Activated CD8-positive, alpha-beta T cell treated with anti-CD3 and anti-CD28 coated beads, Interleukin-2, amount 10 ng/mL, durations not matched to agents 7 days and 5 days (primary cell): Measurements from ENCODE around the gene APBA1. TPM values are rescaled to one million over a fixed set of nuclear protein-coding genes. Genes with fewer than 3 reads are reported as not detected.

Experiments used
- ATAC-seq: fragments of 150-1000 bp; cut with Tn5 transposase; one replicate; pipeline ENCODE4 v1.10.0; 2021; ENCODE audit warnings: moderate library complexity
- CTCF ChIA-PET: fragments of 350-600 bp; sonication (Branson Sonifier 250); formaldehyde crosslinking; loops from one replicate; lab custom pipeline; 2021; ENCODE audit warnings: antibody characterized with exemption; lab: Charles Lee
- POLR2A ChIA-PET: fragments of 350-600 bp; sonication (Branson Sonifier 250); formaldehyde crosslinking; loops from one replicate; lab custom pipeline; 2021; ENCODE audit warnings: antibody characterized with exemption; lab: Charles Lee
- DNase-seq: peaks from one replicate; pipeline ENCODE4 v3.0.0-alpha.2; 2020
- H3K27ac Mint-ChIP-seq: one replicate; pipeline ENCODE4 v1.8.0; 2021; ENCODE audit warnings: mild to moderate bottlenecking, mixed read lengths
- H3K27me3 Mint-ChIP-seq: one replicate; pipeline ENCODE4 v1.8.0; 2021; ENCODE audit warnings: low read depth, mixed read lengths
- H3K36me3 Mint-ChIP-seq: one replicate; pipeline ENCODE4 v1.8.0; 2021; ENCODE audit warnings: low read depth, mixed read lengths
- H3K4me1 Mint-ChIP-seq: one replicate; pipeline ENCODE4 v1.8.0; 2021; ENCODE audit warnings: low read depth, mixed read lengths
- H3K4me3 Mint-ChIP-seq: one replicate; pipeline ENCODE4 v1.8.0; 2021; ENCODE audit warnings: mild to moderate bottlenecking, mixed read lengths
- H3K9me3 Mint-ChIP-seq: one replicate; pipeline ENCODE4 v1.8.0; 2022; ENCODE audit warnings: mixed read lengths; ENCODE audit not compliant: insufficient read depth
- total RNA-seq, 2 experiments: library from RNA; stranded (reverse); gene quantifications; one replicate each; pipeline ENCODE4 v1.2.3, GENCODE V29; 2021

Gene APBA1
- total RNA-seq, 2 experiments from 2014 or later, result 0.13 TPM

DNA sequence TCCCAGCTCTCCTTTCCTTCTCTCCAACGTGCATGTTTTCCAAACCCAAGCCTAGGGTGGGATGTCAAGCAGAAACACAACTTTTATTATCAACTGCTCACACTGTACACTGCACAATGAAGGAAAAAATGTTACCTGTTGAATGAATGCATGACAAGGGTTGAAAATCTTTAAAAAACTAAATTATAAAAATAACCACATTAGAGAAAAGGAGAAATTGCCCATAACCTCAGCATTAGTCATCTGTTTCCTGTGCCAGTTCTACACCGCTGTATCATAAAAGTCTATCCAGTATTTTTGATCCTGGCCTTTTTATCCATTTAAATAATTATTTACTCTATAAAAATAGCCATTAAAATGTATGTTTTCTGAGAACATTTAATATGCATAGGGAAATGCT is 101.1 kb downstream of the APBA1 start:
- H3K4me3 Mint-ChIP-seq, result no peak overlapping the region
- no peaks in the 10 kb centered on the region for H3K9me3 Mint-ChIP-seq
- CTCF ChIA-PET, result no interaction called here
- H3K27ac Mint-ChIP-seq, result no peak overlapping the region
- no peaks in the 10 kb centered on the region for H3K4me1 Mint-ChIP-seq
- DNase-seq (no peak), ATAC-seq (no peak)
- H3K36me3 Mint-ChIP-seq, result no peaks in the 10 kb centered on the region
- POLR2A ChIA-PET, result no interaction called here
- H3K27me3 Mint-ChIP-seq, result no peaks in the 10 kb centered on the region

DNA sequence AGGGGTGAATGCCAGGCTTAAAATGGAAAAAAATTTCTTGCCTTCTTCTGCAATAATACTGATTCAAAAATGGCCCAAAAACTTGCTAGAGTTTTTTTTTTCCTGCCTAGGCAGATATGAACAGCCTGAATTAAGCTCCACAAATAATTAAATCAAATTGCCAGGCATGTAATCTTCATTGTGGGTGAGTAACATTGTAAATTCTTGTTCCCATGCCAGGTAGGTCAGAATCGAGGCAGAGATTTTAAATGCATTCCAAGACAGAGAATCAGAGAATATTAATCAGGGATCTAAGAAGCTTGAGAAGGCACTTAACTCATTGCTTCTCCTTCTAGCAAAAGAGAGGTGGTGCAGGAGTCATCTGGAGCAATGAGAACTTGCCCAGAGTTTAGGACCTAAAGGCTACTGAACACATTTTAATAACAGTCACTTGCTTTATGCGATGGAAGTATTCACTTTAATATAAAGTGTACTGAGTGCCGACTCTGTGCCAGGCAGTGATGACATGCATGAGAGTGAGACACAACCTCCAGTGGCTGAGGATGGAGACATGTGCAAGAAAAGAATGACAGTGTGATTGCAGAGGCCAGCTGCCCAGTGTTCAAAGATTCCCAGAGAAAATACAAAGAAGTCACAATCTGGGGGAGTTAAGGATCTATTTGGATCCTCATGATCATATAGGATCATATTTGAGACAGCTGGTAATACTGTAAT is 102.3 kb downstream of the APBA1 start:
- Mint-ChIP-seq H3K27ac (no peak overlapping the region), H3K4me1 (no peaks in the 10 kb centered on the region), H3K27me3 (peaks cover 2% of the 10 kb centered on the region), H3K36me3 (no peaks in the 10 kb centered on the region), H3K9me3 (no peaks in the 10 kb centered on the region), H3K4me3 (no peak overlapping the region)
- ChIA-PET POLR2A (no interaction called here), CTCF (no interaction called here)
- ATAC-seq (no peak), DNase-seq (no peak)

DNA sequence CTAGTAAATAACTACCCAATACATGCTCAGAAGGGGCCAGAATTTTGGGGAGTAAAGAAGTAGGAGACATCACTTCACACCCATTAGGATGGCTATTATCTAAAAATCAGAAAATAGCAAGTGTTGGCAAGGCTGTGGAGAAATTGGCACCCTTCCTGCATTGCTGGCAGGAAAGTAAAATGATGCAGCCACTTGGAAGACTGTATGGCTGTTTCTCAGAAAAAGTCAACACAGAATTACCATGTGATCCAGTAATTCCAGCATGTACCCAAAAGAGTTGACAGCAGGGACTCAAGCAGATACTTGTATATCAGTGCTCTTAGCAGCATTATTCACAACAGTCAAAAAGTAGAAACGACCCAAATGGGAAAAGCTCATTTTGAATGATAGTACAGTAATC is 107.6 kb downstream of the APBA1 start:
- POLR2A ChIA-PET, result no interaction called here
- H3K9me3 Mint-ChIP-seq, result no peaks in the 10 kb centered on the region
- ATAC-seq, result no peak

DNA sequence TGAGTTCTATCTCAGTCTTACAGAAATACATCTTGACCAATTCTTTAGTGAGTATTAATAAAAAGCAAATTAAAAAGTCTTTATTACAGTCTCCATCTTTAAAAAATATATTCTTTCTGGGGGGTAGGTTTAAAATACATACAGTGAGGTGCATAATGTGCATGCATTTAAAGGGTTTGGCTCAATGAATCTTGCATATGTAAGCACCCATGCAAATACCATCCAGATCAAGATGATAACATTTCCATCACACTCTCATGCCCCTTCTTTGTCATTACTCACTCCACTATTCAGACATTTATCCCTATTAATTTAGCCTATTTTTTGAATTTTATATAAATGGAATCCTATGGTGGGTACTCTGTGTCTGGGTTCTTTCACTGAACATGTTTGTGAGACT is 113.0 kb downstream of the APBA1 start:
- Mint-ChIP-seq H3K9me3 (no peaks in the 10 kb centered on the region), H3K4me3 (no peak overlapping the region), H3K27me3 (peaks cover 9% of the 10 kb centered on the region), H3K27ac (no peak overlapping the region), H3K36me3 (no peaks in the 10 kb centered on the region), H3K4me1 (no peaks in the 10 kb centered on the region)
- POLR2A ChIA-PET, result no interaction called here
- CTCF ChIA-PET, result no interaction called here
- ATAC-seq, result no peak
- DNase-seq, result no peak

More for the DNA sequence above, 107.6 kb downstream of the APBA1 start:
- Mint-ChIP-seq H3K27ac (no peak overlapping the region), H3K36me3 (no peaks in the 10 kb centered on the region), H3K4me3 (no peak overlapping the region), H3K27me3 (peaks cover 2% of the 10 kb centered on the region), H3K4me1 (no peaks in the 10 kb centered on the region)
- CTCF ChIA-PET, result no interaction called here
- no peak for DNase-seq

DNA sequence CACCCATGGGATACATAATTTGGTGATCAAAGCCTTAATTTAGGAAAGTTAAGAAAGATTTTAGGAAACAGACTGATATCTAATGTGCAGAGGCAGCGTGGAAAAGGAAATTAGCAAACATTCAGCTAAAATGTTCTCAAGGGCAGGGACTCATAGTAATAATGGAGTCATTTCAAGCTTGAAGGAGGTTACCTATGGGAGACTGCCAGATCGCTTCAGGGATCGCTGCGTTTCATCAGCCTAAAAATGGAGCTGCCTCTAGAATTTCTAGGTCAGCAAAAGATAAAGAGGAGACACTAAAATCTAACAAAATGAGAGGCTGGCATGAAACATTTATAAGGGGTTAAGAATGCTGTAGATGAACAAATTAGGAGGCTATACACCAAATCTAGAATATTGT is 115.5 kb downstream of the APBA1 start:
- H3K4me3 Mint-ChIP-seq, result no peak overlapping the region
- H3K4me1 Mint-ChIP-seq, result no peaks in the 10 kb centered on the region
- no peak overlapping the region for H3K27ac Mint-ChIP-seq
- DNase-seq (no peak), ATAC-seq (no peak)
- CTCF ChIA-PET, result no interaction called here
- H3K9me3 Mint-ChIP-seq, result no peaks in the 10 kb centered on the region
- peaks cover 12% of the 10 kb centered on the region for H3K27me3 Mint-ChIP-seq
- no peaks in the 10 kb centered on the region for H3K36me3 Mint-ChIP-seq
- POLR2A ChIA-PET, result interaction anchor here (0.6 kb wide), 1 partner anchor 32 kb away, joined by 3 read pairs; no protein-coding TSS in a partner anchor

- ChIA-PET CTCF (interaction anchor here (2.1 kb wide), 1 partner anchor 134 kb away, joined by 9 read pairs; no protein-coding TSS in a partner anchor), POLR2A (no interaction called here)
- DNase-seq (no peak), ATAC-seq (no peak)
- Mint-ChIP-seq H3K27ac (no peak overlapping the region), H3K4me1 (no peaks in the 10 kb centered on the region), H3K9me3 (no peaks in the 10 kb centered on the region), H3K27me3 (peaks cover 12% of the 10 kb centered on the region), H3K4me3 (no peak overlapping the region), H3K36me3 (no peaks in the 10 kb centered on the region)
Measured at GRCh38 chr9:69555802-69556201, 116.4 kb downstream of the APBA1 start.

- POLR2A ChIA-PET, result no interaction called here
- H3K27ac Mint-ChIP-seq, result no peak overlapping the region
- no peaks in the 10 kb centered on the region for H3K4me1 Mint-ChIP-seq
Measured at GRCh38 chr9:69554945-69555344, 117.2 kb downstream of the APBA1 start.

DNA sequence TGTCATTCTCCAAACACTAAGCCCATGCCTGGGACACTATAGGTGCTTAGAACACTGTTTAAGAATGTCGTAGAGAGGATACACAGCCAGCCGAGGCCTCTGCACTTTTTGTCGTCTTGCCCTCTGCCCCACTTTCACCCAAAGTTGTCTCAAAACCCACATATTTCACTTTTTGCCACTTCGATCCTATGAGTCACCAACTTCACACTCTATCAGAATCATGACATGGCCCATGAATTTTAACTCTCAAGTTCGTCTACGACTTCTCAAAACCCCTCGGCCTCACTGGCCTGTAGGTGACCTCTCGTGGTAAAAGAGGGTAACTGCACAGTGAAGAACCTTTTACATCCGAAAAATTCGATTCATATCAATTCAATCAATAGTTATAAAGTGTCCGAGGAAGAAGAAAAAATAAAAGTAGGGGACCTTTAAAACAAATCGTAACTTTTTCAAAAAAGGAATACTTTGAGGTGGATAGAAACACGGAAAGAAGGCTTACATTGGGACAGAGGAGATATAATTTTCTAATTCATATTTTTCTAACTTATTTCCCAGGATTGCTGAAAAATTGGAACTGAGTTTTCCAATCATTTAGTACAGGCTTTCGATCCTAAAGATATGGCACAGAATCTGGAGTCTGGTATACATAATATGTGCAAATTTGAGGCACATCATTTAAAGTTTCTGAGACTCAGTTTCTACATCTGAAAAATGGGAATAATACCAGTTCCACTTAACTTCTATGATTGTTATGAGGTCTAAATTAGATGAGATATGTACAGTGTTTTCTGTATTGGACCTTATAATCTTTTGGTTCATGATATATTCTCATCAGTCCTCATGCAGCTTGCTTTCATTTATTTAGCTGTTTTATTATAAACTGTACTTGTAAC is 122.6 kb downstream of the APBA1 start:
- ATAC-seq, result no peak
- H3K9me3 Mint-ChIP-seq, result no peaks in the 10 kb centered on the region
- CTCF ChIA-PET, result interaction anchor here (1.7 to 2.3 kb wide), 2 partner anchors 127 kb away, joined by 10 to 12 read pairs; no protein-coding TSS in a partner anchor

More at GRCh38 chr9:69554945-69555344, 117.2 kb downstream of the APBA1 start:
- no peaks in the 10 kb centered on the region for H3K36me3 Mint-ChIP-seq
- H3K4me3 Mint-ChIP-seq, result no peak overlapping the region
- H3K27me3 Mint-ChIP-seq, result peaks cover 12% of the 10 kb centered on the region
- DNase-seq (no peak), ATAC-seq (no peak)
- H3K9me3 Mint-ChIP-seq, result no peaks in the 10 kb centered on the region
- CTCF ChIA-PET, result interaction anchor here (2.1 kb wide), 1 partner anchor 133 kb away, joined by 9 read pairs; no protein-coding TSS in a partner anchor

GRCh38 chr9:69548681-69549080 is 123.5 kb downstream of the APBA1 start:
- ChIA-PET CTCF (interaction anchor here (0.5 to 1.7 kb wide), 3 partner anchors 75 to 126 kb away, joined by 3 to 10 read pairs (median 3); no protein-coding TSS in a partner anchor), POLR2A (no interaction called here)

More for the DNA sequence above, 122.6 kb downstream of the APBA1 start:
- Mint-ChIP-seq H3K36me3 (no peaks in the 10 kb centered on the region), H3K27ac (no peak overlapping the region), H3K27me3 (peaks cover 6% of the 10 kb centered on the region), H3K4me3 (no peak overlapping the region), H3K4me1 (no peaks in the 10 kb centered on the region)
- peak; percentile 42 for DNase-seq
- POLR2A ChIA-PET, result no interaction called here

DNA sequence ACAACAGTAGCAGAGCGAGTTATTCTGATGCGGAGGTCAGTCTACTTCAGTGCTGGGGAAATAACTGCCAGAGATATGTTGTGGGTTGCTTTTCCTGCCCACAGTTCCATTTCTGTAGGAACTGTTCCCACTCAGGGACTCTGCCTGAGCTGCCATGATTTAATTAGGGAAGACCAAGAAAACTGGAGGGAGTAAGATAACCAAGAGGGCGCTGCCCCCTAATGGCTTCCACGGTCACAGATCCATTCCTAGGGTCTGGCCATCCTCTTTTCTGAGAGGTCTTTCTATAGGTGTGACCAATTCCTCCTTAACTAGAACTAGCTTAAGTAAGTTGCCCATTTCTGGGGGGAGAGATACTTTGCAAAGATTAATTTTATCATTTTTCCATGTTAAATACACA is 125.9 kb downstream of the APBA1 start:
- no peak for ATAC-seq
- no peak overlapping the region for H3K27ac Mint-ChIP-seq
- POLR2A ChIA-PET, result no interaction called here
- peaks cover 4% of the 10 kb centered on the region for H3K27me3 Mint-ChIP-seq
- H3K9me3 Mint-ChIP-seq, result no peaks in the 10 kb centered on the region
- H3K4me1 Mint-ChIP-seq, result no peaks in the 10 kb centered on the region
- H3K4me3 Mint-ChIP-seq, result no peak overlapping the region
- no peak for DNase-seq
- H3K36me3 Mint-ChIP-seq, result no peaks in the 10 kb centered on the region
- CTCF ChIA-PET, result interaction anchor here (1.5 kb wide), 1 partner anchor 124 kb away, joined by 6 read pairs; no protein-coding TSS in a partner anchor

More at GRCh38 chr9:69548681-69549080, 123.5 kb downstream of the APBA1 start:
- Mint-ChIP-seq H3K4me3 (no peak overlapping the region), H3K27ac (no peak overlapping the region), H3K4me1 (no peaks in the 10 kb centered on the region), H3K27me3 (peaks cover 6% of the 10 kb centered on the region), H3K9me3 (no peaks in the 10 kb centered on the region), H3K36me3 (no peaks in the 10 kb centered on the region)
- no peak for DNase-seq
- ATAC-seq, result no peak

- ATAC-seq (no peak), DNase-seq (no peak)
- Mint-ChIP-seq H3K27ac (no peak overlapping the region), H3K36me3 (no peaks in the 10 kb centered on the region), H3K4me1 (no peaks in the 10 kb centered on the region), H3K27me3 (peaks cover 6% of the 10 kb centered on the region), H3K4me3 (no peak overlapping the region), H3K9me3 (no peaks in the 10 kb centered on the region)
- ChIA-PET POLR2A (no interaction called here), CTCF (interaction anchor here (1.6 kb wide), 1 partner anchor 121 kb away, joined by 5 read pairs; no protein-coding TSS in a partner anchor)
Measured at GRCh38 chr9:69542942-69543704, 129.0 kb downstream of the APBA1 start.
